Lower leg skin (tissue), 4 donors: ENCODE measurements around the gene TTC33. TPM values are rescaled to one million over a fixed set of nuclear protein-coding genes. Genes with fewer than 3 reads are reported as not detected.

Experiments
- DNase-seq, 2 donors: peaks; one replicate each; pipeline ENCODE4 v3.0.0-alpha.2; 2019; ENCODE audit warnings: low spot score in 2 of 2
- H3K4me3 ChIP-seq: fragments of 200-600 bp; sonication (generic); 2 replicates; pipeline ENCODE4 v1.5.1; 2017; ENCODE audit warnings: mild to moderate bottlenecking, low read depth; ENCODE audit not compliant: poor library complexity, severe bottlenecking
- POLR2A ChIP-seq, 2 donors: fragments of 450-650 bp; IDR thresholded peaks; one replicate each; pipeline ENCODE4 v1.6.1; 2016 to 2017; ENCODE audit warnings: antibody characterized with exemption in 2 of 2, mild to moderate bottlenecking in 1 of 2, moderate library complexity in 1 of 2
- WGBS, 2 donors: methylation state at CpG; one replicate each; pipeline ENCODE4 v1.1.5; 2018; 5-methylcytosine and 5-hydroxymethylcytosine counted together
- intact Hi-C: fragments of 100-400 bp; cut with DNase I; formaldehyde crosslinking; loops from one replicate; pipeline ENCODE4 v1.15.0; 2023; ENCODE audit warnings: low total_unique reads
- total RNA-seq, 4 donors: library from RNA; depleted of rRNA; stranded (reverse); fragments of >200 nt; gene quantifications; one replicate each; pipeline ENCODE4 v1.1.0, GENCODE V29; 2016
- TF ChIP-seq, protein P1 (sequence below), 3 donors: fragments of 450-650 bp; IDR thresholded peaks; one replicate each; pipeline ENCODE4 v1.5.1; 2016; ENCODE audit warnings: antibody characterized with exemption in 3 of 3, mild to moderate bottlenecking in 3 of 3, moderate library complexity in 2 of 3

TTC33 gene
- total RNA-seq, 4 donors from 2014 or later: 8.7 to 13.1 (median 11.0) TPM

DNA sequence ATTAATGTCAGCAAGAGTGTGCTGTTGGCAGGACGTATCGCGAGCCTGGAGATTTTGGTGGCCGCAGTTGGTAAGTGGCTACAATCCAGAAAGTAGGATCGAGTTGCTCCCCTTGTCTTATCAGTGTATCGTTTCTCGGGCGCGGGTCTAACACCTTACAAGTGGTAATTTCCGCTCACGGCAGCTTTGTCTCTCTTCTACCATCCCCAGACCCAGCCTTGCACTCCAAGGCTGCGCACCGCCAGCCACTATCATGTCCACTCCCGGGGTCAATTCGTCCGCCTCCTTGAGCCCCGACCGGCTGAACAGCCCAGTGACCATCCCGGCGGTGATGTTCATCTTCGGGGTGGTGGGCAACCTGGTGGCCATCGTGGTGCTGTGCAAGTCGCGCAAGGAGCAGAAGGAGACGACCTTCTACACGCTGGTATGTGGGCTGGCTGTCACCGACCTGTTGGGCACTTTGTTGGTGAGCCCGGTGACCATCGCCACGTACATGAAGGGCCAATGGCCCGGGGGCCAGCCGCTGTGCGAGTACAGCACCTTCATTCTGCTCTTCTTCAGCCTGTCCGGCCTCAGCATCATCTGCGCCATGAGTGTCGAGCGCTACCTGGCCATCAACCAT, 74.9 kb downstream of the TTC33 start:
- TF ChIP-seq, protein P1, sequence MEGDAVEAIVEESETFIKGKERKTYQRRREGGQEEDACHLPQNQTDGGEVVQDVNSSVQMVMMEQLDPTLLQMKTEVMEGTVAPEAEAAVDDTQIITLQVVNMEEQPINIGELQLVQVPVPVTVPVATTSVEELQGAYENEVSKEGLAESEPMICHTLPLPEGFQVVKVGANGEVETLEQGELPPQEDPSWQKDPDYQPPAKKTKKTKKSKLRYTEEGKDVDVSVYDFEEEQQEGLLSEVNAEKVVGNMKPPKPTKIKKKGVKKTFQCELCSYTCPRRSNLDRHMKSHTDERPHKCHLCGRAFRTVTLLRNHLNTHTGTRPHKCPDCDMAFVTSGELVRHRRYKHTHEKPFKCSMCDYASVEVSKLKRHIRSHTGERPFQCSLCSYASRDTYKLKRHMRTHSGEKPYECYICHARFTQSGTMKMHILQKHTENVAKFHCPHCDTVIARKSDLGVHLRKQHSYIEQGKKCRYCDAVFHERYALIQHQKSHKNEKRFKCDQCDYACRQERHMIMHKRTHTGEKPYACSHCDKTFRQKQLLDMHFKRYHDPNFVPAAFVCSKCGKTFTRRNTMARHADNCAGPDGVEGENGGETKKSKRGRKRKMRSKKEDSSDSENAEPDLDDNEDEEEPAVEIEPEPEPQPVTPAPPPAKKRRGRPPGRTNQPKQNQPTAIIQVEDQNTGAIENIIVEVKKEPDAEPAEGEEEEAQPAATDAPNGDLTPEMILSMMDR (IDR thresholded peaks at IDR 0.05): no peak
- no peak for TF ChIP-seq POLR2A (IDR thresholded peaks at IDR 0.05)
- peak in 1 of 2 donors; percentile 89 for DNase-seq
- intact Hi-C loops: no loop called here
- 6% methylated on average over 24 to 27 of the region's 37 CpGs for WGBS, 2 donors
- peak overlapping the region; percentile 54 for H3K4me3 ChIP-seq

DNA sequence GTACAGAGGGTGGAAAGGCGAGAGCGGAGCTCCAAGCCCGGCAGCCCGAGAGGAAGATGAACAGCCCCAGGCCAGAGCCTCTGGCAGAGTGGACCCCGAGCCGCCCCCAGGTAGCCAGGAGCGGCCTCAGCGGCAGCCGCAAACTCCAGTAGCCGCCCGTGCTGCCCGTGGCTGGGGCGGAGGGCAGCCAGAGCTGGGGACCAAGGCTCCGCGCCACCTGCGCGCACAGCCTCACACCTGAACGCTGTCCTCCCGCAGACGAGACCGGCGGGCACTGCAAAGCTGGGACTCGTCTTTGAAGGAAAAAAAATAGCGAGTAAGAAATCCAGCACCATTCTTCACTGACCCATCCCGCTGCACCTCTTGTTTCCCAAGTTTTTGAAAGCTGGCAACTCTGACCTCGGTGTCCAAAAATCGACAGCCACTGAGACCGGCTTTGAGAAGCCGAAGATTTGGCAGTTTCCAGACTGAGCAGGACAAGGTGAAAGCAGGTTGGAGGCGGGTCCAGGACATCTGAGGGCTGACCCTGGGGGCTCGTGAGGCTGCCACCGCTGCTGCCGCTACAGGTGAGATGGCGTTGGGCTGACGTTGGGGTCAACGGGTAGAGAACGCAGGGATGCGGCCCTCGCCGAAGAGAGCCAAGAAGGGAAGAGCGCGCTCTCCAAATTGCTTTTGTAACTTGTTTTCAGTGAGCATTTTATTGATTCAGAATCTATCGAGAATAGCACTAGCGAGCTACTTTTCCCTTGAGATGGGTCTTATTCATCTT, 75.7 kb downstream of the TTC33 start, which contains the start of gene PTGER4:
TSS of gene PTGER4 (plus strand) at position 3 of the 769 bp plus-strand sequence. CDS start 1,079 bp downstream, outside the sequence.
- intact Hi-C loops: no loop called here
- TF ChIP-seq, protein P1 (IDR thresholded peaks at IDR 0.05): no peak
- TF ChIP-seq POLR2A (IDR thresholded peaks at IDR 0.05): peak in 1 of 2 donors; percentile 63
- WGBS, 2 donors: 1% methylated on average over 37 to 44 of the region's 44 CpGs
- no peak for DNase-seq
- H3K4me3 ChIP-seq: peak within 1 kb of the TSS; percentile 54

DNA sequence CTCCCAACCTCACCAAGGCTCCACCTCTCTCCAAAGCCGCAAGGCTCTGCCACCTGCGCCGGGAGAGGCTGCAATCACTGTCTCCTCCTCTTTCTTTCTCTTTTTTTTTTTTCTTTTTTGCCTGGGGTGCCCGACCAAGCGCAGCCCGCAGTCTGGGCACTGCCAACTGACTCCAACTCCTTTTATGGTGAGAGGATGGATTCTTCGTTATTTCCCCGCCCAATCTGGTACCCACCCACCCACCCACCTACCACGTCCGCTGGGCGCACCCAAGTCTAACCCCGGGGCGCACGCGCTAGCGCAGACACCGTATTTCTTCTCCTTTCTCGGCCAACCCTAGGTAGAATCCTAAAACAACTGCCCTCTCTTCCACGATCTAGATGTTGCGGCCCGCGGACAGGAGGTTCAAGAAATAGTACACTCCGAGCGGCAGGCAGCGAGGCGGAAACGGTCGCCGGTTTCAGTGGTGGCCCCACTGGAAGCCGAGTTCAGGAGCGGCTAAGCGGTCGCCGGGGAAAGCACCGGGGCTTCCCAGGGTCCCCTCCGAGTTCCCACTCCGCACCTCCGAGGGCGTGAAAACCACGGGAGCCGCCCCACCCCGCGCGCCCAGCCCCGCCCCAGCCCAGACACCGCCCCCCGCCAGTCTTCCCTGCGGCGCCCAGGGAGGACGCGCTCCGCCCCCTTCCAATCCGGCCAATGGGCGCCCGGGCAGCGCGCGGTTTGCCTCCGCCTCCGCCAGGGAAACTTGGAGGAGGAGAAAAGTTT, 76.4 kb downstream of the TTC33 start:
- peak; percentile 92 to 99 for DNase-seq
- TF ChIP-seq POLR2A (IDR thresholded peaks at IDR 0.05): no peak
- TF ChIP-seq, protein P1 (IDR thresholded peaks at IDR 0.05): no peak
- intact Hi-C loops: no loop called here
- peak overlapping the region; percentile 54 for H3K4me3 ChIP-seq
- 0 to 1% methylated on average over 20 to 31 of the region's 60 CpGs for WGBS, 2 donors

DNA sequence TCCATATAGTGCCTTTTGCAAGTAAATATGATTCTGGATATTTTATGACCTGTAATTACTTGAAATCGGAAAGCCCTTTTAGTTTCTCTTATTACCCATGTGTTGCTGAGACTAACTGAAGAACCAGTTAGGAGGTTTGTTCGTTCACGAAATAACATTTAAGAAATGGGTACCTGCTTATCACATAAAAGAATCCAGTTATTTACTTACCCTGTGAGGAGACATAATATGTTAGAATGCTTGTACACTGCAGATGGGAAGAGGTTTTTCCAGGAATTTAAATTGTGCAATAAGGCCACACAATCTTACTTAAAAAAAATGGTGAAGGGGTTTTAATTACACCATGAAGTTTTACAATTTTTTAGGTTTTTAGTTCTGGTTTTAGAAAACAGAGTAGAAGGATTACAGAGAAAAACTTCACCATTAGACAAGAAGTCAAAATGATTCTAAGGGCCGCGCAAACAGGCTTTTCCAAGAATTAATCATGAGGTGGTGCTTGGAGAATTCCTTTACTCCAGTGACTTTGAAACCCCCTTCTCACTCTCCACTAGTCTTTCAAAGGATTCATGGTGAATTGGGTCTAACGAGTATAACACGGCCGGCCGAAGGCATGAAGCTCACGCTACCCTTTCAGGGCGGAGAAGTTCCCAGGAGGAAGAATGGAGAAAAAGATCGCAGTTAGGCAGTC, 77.2 kb downstream of the TTC33 start:
- 10% methylated on average over 12 of the region's 12 CpGs for WGBS, 2 donors
- TF ChIP-seq, protein P1 (IDR thresholded peaks at IDR 0.05): no peak
- TF ChIP-seq POLR2A (IDR thresholded peaks at IDR 0.05): no peak
- intact Hi-C loops: no loop called here
- DNase-seq: no peak
- no peak overlapping the region for H3K4me3 ChIP-seq

DNA sequence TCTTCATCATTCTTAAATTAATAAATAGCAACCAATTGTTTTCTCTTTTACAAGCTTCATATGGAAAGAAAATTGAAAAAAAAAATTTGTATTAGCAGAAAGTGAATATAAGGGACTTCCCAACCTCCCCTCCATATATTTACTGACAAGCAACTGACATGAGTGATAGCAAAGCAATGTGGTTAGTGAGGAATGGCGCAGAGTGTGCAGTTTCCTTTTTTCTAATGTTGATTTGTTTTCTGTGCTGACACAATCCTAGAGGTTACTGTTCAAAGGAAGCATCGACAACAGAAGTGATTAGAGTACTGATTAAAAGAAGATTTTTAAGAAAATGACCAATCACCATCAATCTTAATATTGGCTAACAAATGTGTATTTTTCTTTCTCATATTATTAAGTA, 77.7 kb downstream of the TTC33 start:
- intact Hi-C loops: no loop called here
- 41 to 42% methylated on average over 2 of the region's 2 CpGs for WGBS, 2 donors
- DNase-seq: no peak
- H3K4me3 ChIP-seq: no peak overlapping the region
- TF ChIP-seq POLR2A (IDR thresholded peaks at IDR 0.05): no peak
- TF ChIP-seq, protein P1 (IDR thresholded peaks at IDR 0.05): no peak
